H9 (cell line): ENCODE data around the gene ZNF883. TPM values are rescaled to one million over a fixed set of nuclear protein-coding genes. Genes with fewer than 3 reads are reported as not detected.
A peak's percentile ranks its signal among the peaks of the same experiment; 100 is the strongest.

Source experiments
- DNase-seq: peaks from one replicate; pipeline ENCODE4 v3.0.0-alpha.2; 2017
- H2AFZ ChIP-seq: one replicate; pipeline ENCODE4 v1.6.1; 2013; ENCODE audit warnings: mild to moderate bottlenecking, low read length, control low read depth, moderate library complexity
- H2AK5ac ChIP-seq: 2 replicates; pipeline ENCODE4 v1.6.1; 2013; ENCODE audit warnings: low read length, control low read depth, mixed read lengths; ENCODE audit not compliant: insufficient read length
- H2BK120ac ChIP-seq: one replicate; pipeline ENCODE4 v1.6.1; 2013; ENCODE audit warnings: low read depth, mild to moderate bottlenecking, low read length, control low read depth, inconsistent platforms; ENCODE audit not compliant: poor library complexity, severe bottlenecking
- H2BK12ac ChIP-seq: 2 replicates; pipeline ENCODE4 v1.6.1; 2013; ENCODE audit warnings: low read length, control low read depth, mixed read lengths, low read depth; ENCODE audit not compliant: insufficient read length
- H2BK15ac ChIP-seq: 2 replicates; pipeline ENCODE4 v1.6.1; 2013; ENCODE audit warnings: low read depth, low read length, control low read depth
- H2BK20ac ChIP-seq: one replicate; pipeline ENCODE4 v1.6.1; 2013; ENCODE audit warnings: low read depth, mild to moderate bottlenecking, low read length, control low read depth, inconsistent platforms; ENCODE audit not compliant: poor library complexity, severe bottlenecking
- H2BK5ac ChIP-seq: 2 replicates; pipeline ENCODE4 v1.6.1; 2013; ENCODE audit warnings: low read length, control low read depth, mixed read lengths; ENCODE audit not compliant: insufficient read length
- H3K14ac ChIP-seq: 2 replicates; pipeline ENCODE4 v1.6.1; 2013; ENCODE audit warnings: low read length, control low read depth; ENCODE audit not compliant: insufficient read depth
- H3K18ac ChIP-seq: 2 replicates; pipeline ENCODE4 v1.6.1; 2013; ENCODE audit warnings: low read depth, mild to moderate bottlenecking, mixed read lengths, low read length, control low read depth; ENCODE audit not compliant: insufficient read length
- H3K23ac ChIP-seq: 2 replicates; pipeline ENCODE4 v1.6.1; 2013; ENCODE audit warnings: low read length, control low read depth, mixed read lengths, low read depth; ENCODE audit not compliant: insufficient read length
- H3K23me2 ChIP-seq: 2 replicates; pipeline ENCODE4 v1.6.1; 2013; ENCODE audit warnings: low read depth, mild to moderate bottlenecking, mixed read lengths, low read length, control low read depth; ENCODE audit not compliant: insufficient read length, poor library complexity, severe bottlenecking
- H3K27ac ChIP-seq: 2 replicates; pipeline ENCODE4 v1.5.1; 2013; ENCODE audit warnings: low read length, control low read depth, mixed read lengths, low read depth; ENCODE audit not compliant: insufficient read length
- H3K27me3 ChIP-seq: 2 replicates; pipeline ENCODE4 v1.6.1; 2013; ENCODE audit warnings: low read length, control low read depth, inconsistent platforms; ENCODE audit not compliant: insufficient read depth
- H3K4ac ChIP-seq: 2 replicates; pipeline ENCODE4 v1.6.1; 2013; ENCODE audit warnings: low read depth, mild to moderate bottlenecking, control low read depth, inconsistent platforms, low read length, moderate library complexity
- H3K4me1 ChIP-seq: 2 replicates; pipeline ENCODE4 v1.6.1; 2013; ENCODE audit warnings: low read length, control low read depth, inconsistent platforms; ENCODE audit not compliant: insufficient read depth
- H3K4me2 ChIP-seq: 2 replicates; pipeline ENCODE4 v1.6.1; 2013; ENCODE audit warnings: low read length, control low read depth, mixed read lengths; ENCODE audit not compliant: insufficient read length, insufficient read depth
- H3K56ac ChIP-seq: 2 replicates; pipeline ENCODE4 v1.6.1; 2013; ENCODE audit warnings: low read depth, mild to moderate bottlenecking, mixed read lengths, low read length, control low read depth; ENCODE audit not compliant: insufficient read length
- H3K79me1 ChIP-seq: 2 replicates; pipeline ENCODE4 v1.6.1; 2013; ENCODE audit warnings: low read depth, mild to moderate bottlenecking, moderate library complexity, low read length, control low read depth, inconsistent platforms; ENCODE audit not compliant: insufficient read depth, poor library complexity, severe bottlenecking
- H3K79me2 ChIP-seq: 2 replicates; pipeline ENCODE4 v1.6.1; 2013; ENCODE audit warnings: low read length, control low read depth, inconsistent platforms; ENCODE audit not compliant: insufficient read depth
- H3K9ac ChIP-seq: 2 replicates; pipeline ENCODE4 v1.6.1; 2013; ENCODE audit warnings: low read length, control low read depth, mixed read lengths; ENCODE audit not compliant: insufficient read length; ENCODE audit errors: extremely low read depth
- H3K9me3 ChIP-seq: one replicate; pipeline ENCODE4 v1.6.1; 2013; ENCODE audit warnings: low read depth, low read length, inconsistent platforms; ENCODE audit not compliant: control insufficient read depth
- H3T11ph ChIP-seq: one replicate; pipeline ENCODE4 v1.6.1; 2013; ENCODE audit warnings: mild to moderate bottlenecking, low read length, control low read depth, inconsistent platforms
- H4K20me1 ChIP-seq: one replicate; pipeline ENCODE4 v1.6.1; 2013; ENCODE audit not compliant: control insufficient read depth, insufficient read length, insufficient read depth
- H4K5ac ChIP-seq: 2 replicates; pipeline ENCODE4 v1.6.1; 2013; ENCODE audit warnings: low read depth, mild to moderate bottlenecking, mixed read lengths, low read length, control low read depth; ENCODE audit not compliant: insufficient read length
- H4K8ac ChIP-seq: replicated peaks from 2 replicates; pipeline ENCODE4 v1.6.1; 2013; ENCODE audit warnings: low read length, control low read depth, mixed read lengths, low read depth; ENCODE audit not compliant: insufficient read length
- H4K91ac ChIP-seq: 2 replicates; pipeline ENCODE4 v1.6.1; 2013; ENCODE audit warnings: low read depth, mild to moderate bottlenecking, moderate library complexity, mixed read lengths, low read length, control low read depth; ENCODE audit not compliant: insufficient read length
- H3K27ac Mint-ChIP-seq, 3 experiments: 2 replicates in 2 of 3; 3 replicates in 1 of 3; pipeline ENCODE4 v1.8.0; 2020 to 2021; ENCODE audit warnings: mixed read lengths in 3 of 3, mild to moderate bottlenecking in 1 of 3, moderate library complexity in 1 of 3
- H3K27me3 Mint-ChIP-seq: 2 replicates; pipeline ENCODE4 v1.8.0; 2021; ENCODE audit warnings: low read depth, mild to moderate bottlenecking, moderate library complexity, mixed read lengths
- H3K36me3 Mint-ChIP-seq, 3 experiments: 2 replicates in 2 of 3; 3 replicates in 1 of 3; pipeline ENCODE4 v1.8.0; 2020 to 2021; ENCODE audit warnings: low read depth in 3 of 3, mixed read lengths in 3 of 3; ENCODE audit not compliant: insufficient read depth in 1 of 3
- H3K4me1 Mint-ChIP-seq, 2 experiments: 2 replicates each; pipeline ENCODE4 v1.8.0; 2020; ENCODE audit warnings: mixed read lengths in 2 of 2
- H3K4me3 Mint-ChIP-seq, 2 experiments: 2 replicates in 1 of 2; 3 replicates in 1 of 2; pipeline ENCODE4 v1.8.0; 2020 to 2021; ENCODE audit warnings: mild to moderate bottlenecking in 2 of 2, mixed read lengths in 2 of 2, moderate library complexity in 1 of 2
- H3K9me3 Mint-ChIP-seq, 2 experiments: 2 replicates in 1 of 2; 3 replicates in 1 of 2; pipeline ENCODE4 v1.8.0; 2020; ENCODE audit warnings: mild to moderate bottlenecking in 2 of 2, mixed read lengths in 2 of 2, moderate library complexity in 1 of 2
- WGBS: extraction: QIAGEN DNeasy Blood & Tissue Kit; methylation state at CpG from one replicate; pipeline ENCODE4 v1.1.7; 2013; ENCODE audit warnings: missing lambda C conversion rate, low lambda C conversion rate, mixed read lengths; ENCODE audit not compliant: insufficient read length; ENCODE audit errors: extremely low coverage; 5-methylcytosine and 5-hydroxymethylcytosine counted together
- total RNA-seq: library from RNA; stranded (reverse); gene quantifications from 2 replicates; pipeline ENCODE4 v1.2.1, GENCODE V29; 2021
- TF ChIP-seq, protein P1 (sequence below): fragments of 200-600 bp; sonication (generic); conservative IDR thresholded peaks from 3 replicates; pipeline ENCODE4 v1.8.0; 2021; ENCODE audit warnings: antibody characterized with exemption, mild to moderate bottlenecking

The ZNF883 gene
- total RNA-seq, 1 experiment from 2014 or later: 13.2 TPM

DNA sequence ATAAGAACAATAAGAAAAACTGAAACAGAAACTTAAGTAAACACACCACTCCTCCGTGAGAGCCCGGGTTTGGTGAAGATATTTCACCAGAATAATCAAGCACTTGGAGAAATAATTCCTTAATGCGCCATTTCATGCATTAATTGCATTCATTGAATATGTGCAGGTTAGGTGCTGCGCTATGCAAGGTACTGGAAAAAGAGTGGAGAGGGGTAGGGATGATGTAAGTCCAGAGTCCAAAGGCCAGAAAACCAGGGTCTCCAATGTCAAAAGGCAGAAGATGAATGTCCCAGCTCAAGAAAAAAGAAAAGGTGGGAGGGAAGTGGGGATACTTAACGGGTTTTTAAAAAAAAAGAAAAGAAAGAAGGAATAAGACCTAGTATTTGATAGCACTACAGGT, 45.2 kb upstream of the ZNF883 start:
- Histone ChIP-seq H3K4me2 (peak overlapping the region; percentile 73), H4K5ac (no peak overlapping the region), H3K79me2 (peaks cover 3% of the 10 kb centered on the region; the same call in 1 of the 2 replicates), H3K4ac (no peak overlapping the region), H2AK5ac (no peak overlapping the region), H2BK20ac (no peak overlapping the region), H3K56ac (no peak overlapping the region), H4K20me1 (no peaks in the 10 kb centered on the region), H2BK12ac (no peak overlapping the region), H3T11ph (no peak overlapping the region), H3K79me1 (peaks cover 4% of the 10 kb centered on the region), H3K14ac (no peak overlapping the region), H4K91ac (no peak overlapping the region), H3K27ac (no peak overlapping the region), H2BK5ac (no peak overlapping the region), H3K23ac (no peak overlapping the region), H3K9me3 (peaks cover 16% of the 10 kb centered on the region), H2BK120ac (no peak overlapping the region), H3K9ac (no peak overlapping the region), H2BK15ac (no peak overlapping the region), H3K23me2 (peaks cover 10% of the 10 kb centered on the region), H3K18ac (no peak overlapping the region), H3K4me1 (no peaks in the 10 kb centered on the region), H3K27me3 (peaks cover 18% of the 10 kb centered on the region), H4K8ac (no peak overlapping the region), H2AFZ (no peak overlapping the region)
- H3K36me3 Mint-ChIP-seq: no peaks in the 10 kb centered on the region
- TF ChIP-seq, protein P1, sequence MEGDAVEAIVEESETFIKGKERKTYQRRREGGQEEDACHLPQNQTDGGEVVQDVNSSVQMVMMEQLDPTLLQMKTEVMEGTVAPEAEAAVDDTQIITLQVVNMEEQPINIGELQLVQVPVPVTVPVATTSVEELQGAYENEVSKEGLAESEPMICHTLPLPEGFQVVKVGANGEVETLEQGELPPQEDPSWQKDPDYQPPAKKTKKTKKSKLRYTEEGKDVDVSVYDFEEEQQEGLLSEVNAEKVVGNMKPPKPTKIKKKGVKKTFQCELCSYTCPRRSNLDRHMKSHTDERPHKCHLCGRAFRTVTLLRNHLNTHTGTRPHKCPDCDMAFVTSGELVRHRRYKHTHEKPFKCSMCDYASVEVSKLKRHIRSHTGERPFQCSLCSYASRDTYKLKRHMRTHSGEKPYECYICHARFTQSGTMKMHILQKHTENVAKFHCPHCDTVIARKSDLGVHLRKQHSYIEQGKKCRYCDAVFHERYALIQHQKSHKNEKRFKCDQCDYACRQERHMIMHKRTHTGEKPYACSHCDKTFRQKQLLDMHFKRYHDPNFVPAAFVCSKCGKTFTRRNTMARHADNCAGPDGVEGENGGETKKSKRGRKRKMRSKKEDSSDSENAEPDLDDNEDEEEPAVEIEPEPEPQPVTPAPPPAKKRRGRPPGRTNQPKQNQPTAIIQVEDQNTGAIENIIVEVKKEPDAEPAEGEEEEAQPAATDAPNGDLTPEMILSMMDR: no peak
- no peak for DNase-seq
- no CpG with 5 or more reads among the region's 5 CpGs for WGBS
- peaks cover 10 to 13% of the 10 kb centered on the region in 2 experiments; a peak in 3 of 5 replicates for H3K9me3 Mint-ChIP-seq
- peaks cover 13% of the 10 kb centered on the region for H3K27me3 Mint-ChIP-seq
- no peaks in the 10 kb centered on the region for H3K4me1 Mint-ChIP-seq
- no peak overlapping the region for H3K4me3 Mint-ChIP-seq
- no peak overlapping the region for H3K27ac Mint-ChIP-seq
